Psoas muscle (tissue), 8 donors: ENCODE data around the gene IL17C. TPM values are rescaled to one million over a fixed set of nuclear protein-coding genes. Genes with fewer than 3 reads are reported as not detected.

Source experiments
- ATAC-seq, 4 donors: fragments of 200-7000 bp; cut with Tn5 transposase; one replicate each; pipeline ENCODE4 v1.9.1; 2020; ENCODE audit warnings: moderate library complexity in 3 of 4, mild to moderate bottlenecking in 2 of 4
- DNase-seq, 2 donors: peaks; one replicate each; pipeline ENCODE4 v3.0.0-alpha.2; 2020
- H3K27ac ChIP-seq: fragments of 200-600 bp; one replicate; pipeline ENCODE4 v1.8.0; 2022
- H3K27me3 ChIP-seq, 3 donors: fragments of 200-600 bp in 1 of 3; one replicate each; pipeline versions ENCODE4 v1.6.1 to v1.8.0; 2013 to 2022; ENCODE audit warnings: low read length in 2 of 3, mild to moderate bottlenecking in 2 of 3, moderate library complexity in 1 of 3; ENCODE audit not compliant: insufficient read depth in 3 of 3
- H3K36me3 ChIP-seq, 2 donors: fragments of 200-600 bp in 1 of 2; one replicate each; pipeline versions ENCODE4 v1.6.1 to v1.8.0; 2013 to 2022; ENCODE audit warnings: low read depth in 1 of 2, mild to moderate bottlenecking in 1 of 2, moderate library complexity in 1 of 2; ENCODE audit not compliant: insufficient read depth in 1 of 2
- H3K4me1 ChIP-seq: fragments of 200-600 bp; one replicate; pipeline ENCODE4 v1.8.0; 2022
- H3K4me3 ChIP-seq: fragments of 200-600 bp; one replicate; pipeline ENCODE4 v1.8.0; 2022; ENCODE audit warnings: mild to moderate bottlenecking
- H3K9me3 ChIP-seq: fragments of 200-600 bp; one replicate; pipeline ENCODE4 v1.8.0; 2022
- CTCF ChIP-seq: fragments of 200-600 bp; IDR thresholded peaks from one replicate; pipeline ENCODE4 v1.8.0; 2022; ENCODE audit warnings: antibody characterized with exemption
- WGBS, 3 donors: extraction: QIAGEN DNeasy Blood & Tissue Kit; methylation state at CpG; one replicate each; pipeline versions ENCODE4 v1.1.6 to v1.1.7; 2013; 5-methylcytosine and 5-hydroxymethylcytosine counted together
- intact Hi-C, 2 donors: fragments of 100-400 bp; cut with DNase I; formaldehyde crosslinking; loops; one replicate each; pipeline versions ENCODE4 v1.11.0 to v1.14.2; 2022
- polyA plus RNA-seq, 3 donors: library from polyadenylated mRNA; stranded (reverse); fragments of 200-250 nt; gene quantifications; one replicate each; pipeline ENCODE4 v1.2.3, GENCODE V29; 2013
- total RNA-seq, 4 donors: library from RNA; stranded (reverse); fragmentation: NEBNext Ultra II Directional in 2 of 4; extraction: Animal tissue kit (Norgen Biotek cat#: 25700) in 2 of 4; gene quantifications; one replicate each; pipeline versions ENCODE4 v1.2.1 to v1.2.4, GENCODE V29; 2021 to 2023
- donor health status: healthy with polysubstance abuse.
- donor health status: DM: no; HTN: no; CAD: no; lungs with moderate emphysema.
- donor health status: Bipolar disorder and iron deficiency.
- donor health status: healthy.
- donor health status: DM: yes; HTN: yes; CAD: no.
- donor health status: DM: no; HTN: no; CAD: no.
- donor health status: DM: no; HTN: no; CAD: no.
- donor health status: DM: yes; HTN: yes; CAD: no.

Gene IL17C
- total and polyA plus RNA-seq, 7 donors, result not detected

GRCh38 chr16:88600539-88600896 is 37.9 kb upstream of the IL17C start:
- ATAC-seq, result no peak
- Histone ChIP-seq H3K4me3 (no peak overlapping the region), H3K27me3 (no peaks in the 10 kb centered on the region), H3K4me1 (no peaks in the 10 kb centered on the region), H3K9me3 (no peaks in the 10 kb centered on the region), H3K27ac (no peak overlapping the region), H3K36me3 (peaks cover 6 to 60% of the 10 kb centered on the region in 2 donors)
- intact Hi-C loops, result no loop called here
- TF ChIP-seq CTCF, result no peak
- 89 to 96% (median 90%) methylated on average over 6 of the region's 6 CpGs for WGBS, 3 donors
- no peak for DNase-seq

GRCh38 chr16:88601313-88602036 is 36.9 kb upstream of the IL17C start:
- Histone ChIP-seq H3K9me3 (no peaks in the 10 kb centered on the region), H3K4me3 (no peak overlapping the region), H3K36me3 (peaks cover 6 to 70% of the 10 kb centered on the region in 2 donors), H3K27ac (no peak overlapping the region), H3K27me3 (no peaks in the 10 kb centered on the region), H3K4me1 (no peaks in the 10 kb centered on the region)
- intact Hi-C loops, result no loop called here
- WGBS, 3 donors, result 90 to 95% (median 90%) methylated on average over 9 of the region's 9 CpGs
- no peak for TF ChIP-seq CTCF
- ATAC-seq (no peak), DNase-seq (no peak)

- Histone ChIP-seq H3K36me3 (peaks cover 6 to 76% of the 10 kb centered on the region in 2 donors), H3K9me3 (no peaks in the 10 kb centered on the region), H3K27ac (no peak overlapping the region), H3K4me3 (no peak overlapping the region), H3K27me3 (no peaks in the 10 kb centered on the region), H3K4me1 (no peaks in the 10 kb centered on the region)
- no peak for TF ChIP-seq CTCF
- no peak for ATAC-seq
- intact Hi-C loops, result no loop called here
- DNase-seq, result no peak
- 78 to 83% (median 79%) methylated on average over 7 of the region's 7 CpGs for WGBS, 3 donors
These were observed 36.3 kb upstream of the IL17C start for GRCh38 chr16:88602091-88602490.

GRCh38 chr16:88605186-88606147 is 32.9 kb upstream of the IL17C start:
- H3K9me3 ChIP-seq, result no peaks in the 10 kb centered on the region
- 71 to 80% (median 80%) methylated on average over 20 of the region's 20 CpGs for WGBS, 3 donors
- H3K27ac ChIP-seq, result no peak overlapping the region
- H3K4me3 ChIP-seq, result no peak overlapping the region
- peaks cover 8 to 78% of the 10 kb centered on the region in 2 donors for H3K36me3 ChIP-seq
- ATAC-seq (no peak), DNase-seq (no peak)
- intact Hi-C loops, result no loop called here
- H3K27me3 ChIP-seq, result no peaks in the 10 kb centered on the region
- no peak for TF ChIP-seq CTCF
- no peaks in the 10 kb centered on the region for H3K4me1 ChIP-seq
